IMR-90 (cell line): ENCODE data around the gene ATIC. TPM values are rescaled to one million over a fixed set of nuclear protein-coding genes. Genes with fewer than 3 reads are reported as not detected.

Experiments
- ATAC-seq: fragments of 200-7000 bp; cut with Tn5 transposase; 2 replicates; pipeline ENCODE4 v1.9.1; 2020; ENCODE audit warnings: low read depth, mild to moderate bottlenecking, moderate library complexity
- BruUV-seq: library from RNA; stranded (reverse); fragments of 400-500 nt; replicated peaks from 2 replicates; lab custom pipeline; 2021; lab: Mats Ljungman, UMichigan
- CTCF ChIA-PET: fragments of 300-600 bp; formaldehyde crosslinking; extraction: SDS; loops from one replicate; lab custom pipeline; 2021; ENCODE audit warnings: antibody characterized with exemption; lab: Yijun Ruan, JAX
- POLR2A ChIA-PET: fragments of 300-600 bp; sonication (Branson Sonifier 250); formaldehyde crosslinking; loops from one replicate; lab custom pipeline; 2022; ENCODE audit warnings: antibody characterized with exemption; ENCODE audit not compliant: unreplicated experiment; lab: Charles Lee
- DNase-seq: peaks from one replicate; pipeline ENCODE4 v3.0.0; 2013
- H2AFZ ChIP-seq: replicated peaks from 2 replicates; pipeline ENCODE3; 2013; ENCODE audit warnings: low read length, mild to moderate bottlenecking; ENCODE audit not compliant: poor library complexity
- H2AK5ac ChIP-seq: 2 replicates; pipeline ENCODE4 v1.6.1; 2013; ENCODE audit warnings: low read depth, low read length, inconsistent platforms
- H2AK9ac ChIP-seq: replicated peaks from 2 replicates; pipeline ENCODE3; 2013; ENCODE audit warnings: mild to moderate bottlenecking, low read depth, low read length, moderate library complexity; ENCODE audit not compliant: poor library complexity
- H2BK120ac ChIP-seq: 2 replicates; pipeline ENCODE4 v1.6.1; 2013; ENCODE audit warnings: low read depth, low read length, inconsistent platforms
- H2BK15ac ChIP-seq: 3 replicates; pipeline ENCODE4 v1.6.1; 2013; ENCODE audit warnings: low read depth, low read length, inconsistent platforms
- H2BK20ac ChIP-seq: 2 replicates; pipeline ENCODE4 v1.6.1; 2013; ENCODE audit warnings: low read depth, mild to moderate bottlenecking, inconsistent platforms, low read length, moderate library complexity
- H2BK5ac ChIP-seq: 2 replicates; pipeline ENCODE4 v1.6.1; 2013; ENCODE audit warnings: mild to moderate bottlenecking, low read depth, low read length, inconsistent platforms; ENCODE audit not compliant: poor library complexity, severe bottlenecking
- H3K14ac ChIP-seq: replicated peaks from 2 replicates; pipeline ENCODE4 v1.6.1; 2013; ENCODE audit warnings: low read depth, low read length, inconsistent platforms
- H3K18ac ChIP-seq: 2 replicates; pipeline ENCODE4 v1.6.1; 2013; ENCODE audit warnings: low read depth, low read length, control low read depth
- H3K23ac ChIP-seq: 2 replicates; pipeline ENCODE4 v1.6.1; 2013; ENCODE audit warnings: low read depth, low read length, inconsistent platforms
- H3K27ac ChIP-seq: 2 replicates; pipeline ENCODE4 v1.5.1; 2013; ENCODE audit warnings: mild to moderate bottlenecking, control low read depth, low read length; ENCODE audit not compliant: insufficient read depth
- H3K27me3 ChIP-seq: 2 replicates; pipeline ENCODE4 v1.6.1; 2013; ENCODE audit warnings: low read length; ENCODE audit not compliant: control insufficient read depth, insufficient read depth
- H3K36me3 ChIP-seq: 2 replicates; pipeline ENCODE4 v1.6.1; 2013; ENCODE audit warnings: low read length, mixed read lengths; ENCODE audit not compliant: control insufficient read depth, insufficient read depth
- H3K4ac ChIP-seq: 2 replicates; pipeline ENCODE4 v1.6.1; 2013; ENCODE audit warnings: low read depth, low read length, inconsistent platforms
- H3K4me1 ChIP-seq: 2 replicates; pipeline ENCODE4 v1.6.1; 2013; ENCODE audit warnings: low read length, mixed read lengths; ENCODE audit not compliant: control insufficient read depth, insufficient read depth
- H3K4me2 ChIP-seq: 2 replicates; pipeline ENCODE4 v1.6.1; 2013; ENCODE audit warnings: low read depth, mild to moderate bottlenecking, control low read depth, low read length, moderate library complexity
- H3K4me3 ChIP-seq: 2 replicates; pipeline ENCODE4 v1.5.1; 2013; ENCODE audit warnings: low read depth, mild to moderate bottlenecking, control low read depth, low read length, moderate library complexity; ENCODE audit not compliant: insufficient read depth
- H3K56ac ChIP-seq: 2 replicates; pipeline ENCODE4 v1.6.1; 2013; ENCODE audit warnings: low read length, inconsistent platforms; ENCODE audit not compliant: insufficient read depth; ENCODE audit errors: extremely low read depth
- H3K79me1 ChIP-seq, 2 experiments: 2 replicates each; pipeline ENCODE4 v1.6.1; 2013; ENCODE audit warnings: low read length in 2 of 2, inconsistent platforms in 1 of 2, low read depth in 1 of 2
- H3K9ac ChIP-seq: 2 replicates; pipeline ENCODE4 v1.6.1; 2013; ENCODE audit warnings: low read depth, low read length, control low read depth
- H3K9me1 ChIP-seq: 2 replicates; pipeline ENCODE4 v1.6.1; 2013; ENCODE audit warnings: low read length, inconsistent platforms; ENCODE audit not compliant: insufficient read depth
- H3K9me3 ChIP-seq: 2 replicates; pipeline ENCODE4 v1.6.1; 2013; ENCODE audit warnings: low read length; ENCODE audit not compliant: control insufficient read depth, insufficient read depth
- H4K20me1 ChIP-seq: 2 replicates; pipeline ENCODE4 v1.6.1; 2013; ENCODE audit warnings: low read length, inconsistent platforms; ENCODE audit not compliant: insufficient read depth
- H4K5ac ChIP-seq: 2 replicates; pipeline ENCODE4 v1.6.1; 2013; ENCODE audit warnings: mild to moderate bottlenecking, low read depth, low read length, control low read depth
- H4K8ac ChIP-seq, 2 experiments: 2 replicates each; pipeline ENCODE4 v1.6.1; 2013; ENCODE audit warnings: low read depth in 2 of 2, low read length in 2 of 2, control low read depth in 1 of 2, inconsistent platforms in 1 of 2
- H4K91ac ChIP-seq: 2 replicates; pipeline ENCODE4 v1.6.1; 2013; ENCODE audit warnings: low read depth, low read length, inconsistent platforms; ENCODE audit not compliant: insufficient read depth
- FOS ChIP-seq: fragments of 150-350 bp; IDR thresholded peaks from 2 replicates; pipeline ENCODE4 v1.6.1; 2016; ENCODE audit warnings: low read depth, low read length
- WGBS, 2 experiments: methylation state at CpG; one replicate each; pipeline versions ENCODE4 v1.1.5 to v1.1.7; 2013; ENCODE audit warnings: missing lambda C conversion rate in 2 of 2; ENCODE audit not compliant: insufficient read length in 1 of 2; ENCODE audit errors: extremely low coverage in 2 of 2; 5-methylcytosine and 5-hydroxymethylcytosine counted together
- dilution Hi-C: fragments of 300-500 bp; cut with HindIII; formaldehyde crosslinking; loops from one replicate; pipeline ENCODE4 v1.14.3; 2018; ENCODE audit warnings: low sequenced_read_pairs; ENCODE audit not compliant: unreplicated experiment
- in situ Hi-C: fragments of 300-500 bp; cut with MboI; formaldehyde crosslinking; loops from 3 replicates; pipeline ENCODE4 v1.14.3; 2019; ENCODE audit warnings: low sequenced_read_pairs, inconsistent platforms, mixed read lengths
- intact Hi-C: fragments of 100-400 bp; cut with micrococcal nuclease; formaldehyde crosslinking; loops from 2 replicates; pipeline ENCODE4 v1.10.0; 2022
- polyA plus RNA-seq, 3 experiments: library from polyadenylated mRNA; depleted of rRNA; stranded (reverse); fragments of >200 nt; gene quantifications; 2 replicates each; pipeline ENCODE4 v1.2.3, GENCODE V29; 2012; ENCODE audit warnings: low replicate concordance in 1 of 3
- total RNA-seq: library from RNA; depleted of rRNA; stranded (reverse); fragments of >200 nt; gene quantifications from 2 replicates; pipeline ENCODE4 v1.2.3, GENCODE V29; 2012
- TF ChIP-seq, protein P1 (sequence below): fragments of 150-350 bp; IDR thresholded peaks from 2 replicates; pipeline ENCODE4 v1.6.1; 2016; ENCODE audit warnings: low read depth, mild to moderate bottlenecking, low read length, moderate library complexity, borderline replicate concordance

The ATIC gene
- total and polyA plus RNA-seq, 2 of the 4 experiments (the other 2 are of a cell fraction) = 30.5 to 101 TPM

DNA sequence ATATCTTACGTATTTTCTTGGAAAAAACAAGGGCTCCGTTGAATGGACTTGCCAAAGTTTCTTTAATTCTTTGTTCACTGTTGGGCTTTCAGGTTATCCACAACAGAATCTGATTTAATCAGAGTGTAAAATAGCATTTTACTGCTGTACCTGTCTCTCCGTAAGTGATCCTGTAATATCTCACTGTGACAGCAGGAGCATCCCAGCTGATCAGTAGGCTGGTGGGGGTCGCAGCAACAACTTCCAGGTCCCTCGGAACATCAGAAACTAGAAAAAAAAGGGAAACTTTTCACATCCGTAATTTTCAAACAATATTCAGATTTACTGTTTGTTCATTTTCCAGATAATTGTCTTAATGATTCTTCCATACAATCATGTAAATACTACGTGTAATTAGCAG is 72.9 kb downstream of the ATIC start:
- Histone ChIP-seq H4K5ac (no peak overlapping the region), H3K9me3 (no peaks in the 10 kb centered on the region), H3K27me3 (no peaks in the 10 kb centered on the region), H2BK5ac (no peak overlapping the region), H4K8ac (no peak overlapping the region), H3K27ac (no peak overlapping the region), H3K4ac (no peak overlapping the region), H2BK120ac (no peak overlapping the region), H2BK20ac (no peak overlapping the region), H4K20me1 (peaks cover 18% of the 10 kb centered on the region; the same call in 1 of the 2 replicates), H3K18ac (no peak overlapping the region), H3K4me1 (no peaks in the 10 kb centered on the region), H3K9me1 (no peaks in the 10 kb centered on the region), H4K91ac (no peak overlapping the region), H3K23ac (no peak overlapping the region), H2BK15ac (no peak overlapping the region), H3K9ac (no peak overlapping the region), H3K4me3 (no peak overlapping the region), H2AK9ac (no peak overlapping the region), H2AK5ac (no peak overlapping the region), H3K4me2 (no peak overlapping the region), H3K36me3 (peaks cover 68% of the 10 kb centered on the region), H2AFZ (no peak overlapping the region), H3K14ac (no peak overlapping the region), H3K79me1 (peaks cover 21 to 45% of the 10 kb centered on the region in 2 experiments), H3K56ac (no peak overlapping the region)
- ATAC-seq (no peak), DNase-seq (no peak)
- WGBS, 2 experiments = no CpG with 5 or more reads among the region's 7 CpGs
- intact Hi-C loops (loop anchor here (5.0 kb wide), 1 partner anchor 38 kb away; no protein-coding TSS in a partner anchor), in situ Hi-C loops (no loop called here), dilution Hi-C loops (no loop called here)
- POLR2A ChIA-PET = no interaction called here
- BruUV-seq = no TSS peak
- CTCF ChIA-PET = no interaction called here
- no peak for TF ChIP-seq FOS
- TF ChIP-seq, protein P1, sequence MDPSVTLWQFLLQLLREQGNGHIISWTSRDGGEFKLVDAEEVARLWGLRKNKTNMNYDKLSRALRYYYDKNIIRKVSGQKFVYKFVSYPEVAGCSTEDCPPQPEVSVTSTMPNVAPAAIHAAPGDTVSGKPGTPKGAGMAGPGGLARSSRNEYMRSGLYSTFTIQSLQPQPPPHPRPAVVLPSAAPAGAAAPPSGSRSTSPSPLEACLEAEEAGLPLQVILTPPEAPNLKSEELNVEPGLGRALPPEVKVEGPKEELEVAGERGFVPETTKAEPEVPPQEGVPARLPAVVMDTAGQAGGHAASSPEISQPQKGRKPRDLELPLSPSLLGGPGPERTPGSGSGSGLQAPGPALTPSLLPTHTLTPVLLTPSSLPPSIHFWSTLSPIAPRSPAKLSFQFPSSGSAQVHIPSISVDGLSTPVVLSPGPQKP = no peak
